ENCODE measurements around the gene MS4A15.
"Not testable (repeated sequence)": the region's sequence is repeated elsewhere in the genome, so short reads cannot be mapped to it uniquely, and the experiment has no call there.

MS4A15 gene

DNA sequence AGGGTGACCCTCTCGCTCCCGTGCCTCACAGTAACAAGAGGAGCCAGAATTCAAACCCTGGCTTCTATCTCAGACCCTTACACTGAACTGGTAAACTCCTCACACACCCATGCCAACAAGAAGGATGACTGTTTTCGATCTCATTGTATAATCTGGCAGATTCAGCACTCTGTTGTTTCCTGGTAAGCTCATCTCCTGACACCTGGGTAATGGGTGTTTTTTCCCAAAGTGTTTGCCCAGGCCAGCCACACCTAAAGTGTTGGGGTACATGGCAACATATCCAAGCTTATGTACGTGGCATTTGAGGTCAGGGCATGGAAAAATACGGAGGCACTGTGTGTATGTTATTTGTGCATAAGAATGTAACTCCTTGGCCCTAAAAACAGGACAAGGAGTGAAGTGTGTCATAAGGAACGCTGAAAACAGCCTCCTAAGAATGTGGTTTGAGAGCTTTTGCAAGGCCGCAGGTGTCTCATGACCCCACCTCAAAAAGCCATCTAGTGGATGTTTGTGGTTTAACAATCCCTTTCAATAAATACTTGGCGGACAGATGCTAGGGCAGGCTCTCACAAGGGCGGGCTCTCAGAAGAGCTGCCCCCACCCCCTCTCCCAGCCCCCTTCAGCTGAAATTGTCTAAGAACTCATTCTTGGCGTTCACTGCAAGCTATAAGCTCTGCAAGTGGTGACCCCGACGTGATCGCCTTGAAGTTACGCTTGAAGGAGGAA lies at the start of gene MS4A15:
Gene MS4A15 (plus strand): TSS at position 561 of the 726 bp plus-strand sequence. CDS start 6,867 bp downstream, outside the sequence.
- no peak for DNase-seq

DNA sequence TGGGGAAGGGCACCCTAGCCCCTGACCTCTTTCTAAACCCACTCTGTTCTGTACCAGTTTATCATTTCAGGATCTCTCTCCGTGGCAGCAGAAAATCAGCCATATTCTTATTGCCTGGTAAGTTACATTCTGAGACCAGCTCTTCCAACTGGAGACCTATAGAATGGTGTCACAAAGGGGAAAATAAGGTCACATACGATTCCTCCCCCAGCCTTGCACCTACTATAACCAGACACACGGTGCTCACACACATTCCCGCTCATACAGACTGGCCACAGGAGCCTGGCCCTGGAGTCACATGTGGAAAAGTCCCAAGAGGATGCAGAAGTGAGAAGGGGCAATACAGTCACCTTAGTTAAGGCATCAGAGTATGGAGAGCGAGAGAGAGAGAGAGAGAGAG lies 49.7 kb upstream of the MS4A15 start:
- DNase-seq, result no peak

- DNase-seq, result no peak
Measured at GRCh38 chr11:60710482-60710881, 46.2 kb upstream of the MS4A15 start.

GRCh38 chr11:60711276-60711675 lies 45.4 kb upstream of the MS4A15 start:
- no peak for DNase-seq

- DNase-seq, result not testable (repeated sequence)
Measured at GRCh38 chr11:60713423-60713822, 43.2 kb upstream of the MS4A15 start.

DNA sequence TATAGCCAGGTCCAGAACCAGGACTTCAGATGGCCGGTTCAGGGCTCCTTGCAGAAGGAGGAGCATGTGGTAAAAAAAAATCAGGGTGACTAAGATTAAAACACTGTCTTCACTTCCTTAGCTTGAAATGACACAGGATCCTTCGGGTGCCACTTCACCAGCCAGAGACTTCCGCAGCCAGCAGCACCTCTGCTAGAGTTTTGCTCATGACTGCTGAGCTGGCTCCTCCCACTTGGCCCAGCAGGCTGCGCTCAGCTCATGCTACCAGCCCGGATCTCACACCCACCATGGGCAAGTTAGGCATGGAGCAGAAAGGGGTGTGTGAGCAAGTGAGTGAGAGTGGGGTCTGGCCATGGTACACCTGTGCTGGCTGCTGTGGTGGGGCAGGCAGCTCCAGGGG lies 38.7 kb upstream of the MS4A15 start:
- DNase-seq, result no peak

GRCh38 chr11:60718524-60719316 lies 37.9 kb upstream of the MS4A15 start:
- no peak for DNase-seq

GRCh38 chr11:60719391-60719790 lies 37.3 kb upstream of the MS4A15 start:
- DNase-seq, result no peak

DNA sequence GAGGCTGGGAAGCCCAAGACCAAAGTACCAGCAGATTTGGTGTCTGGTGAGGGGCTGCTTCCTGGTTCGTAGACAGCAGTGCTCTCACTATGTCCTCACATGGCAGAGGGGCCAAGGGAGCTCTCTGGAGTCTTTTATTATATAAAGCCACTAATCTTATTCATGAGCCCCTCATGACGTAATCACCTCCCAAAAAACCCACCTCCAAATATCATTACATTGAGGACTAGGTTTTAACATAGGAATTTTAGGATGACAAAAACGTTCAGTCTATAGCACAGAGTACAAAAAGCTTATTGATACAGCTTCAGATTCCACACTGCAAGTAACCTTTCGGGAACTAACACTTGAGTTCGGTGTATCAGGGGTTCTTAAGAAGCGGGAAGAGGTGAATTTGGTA lies 36.2 kb upstream of the MS4A15 start:
- DNase-seq, result no peak

- DNase-seq, result no peak
Measured at GRCh38 chr11:60724420-60724819, 32.2 kb upstream of the MS4A15 start, which contains the start of gene MS4A18. MS4A18 (plus strand) TSS chr11:60724720.

- no peak for DNase-seq
Measured at GRCh38 chr11:60725592-60725991, 31.1 kb upstream of the MS4A15 start.

- DNase-seq, result no peak
Measured at GRCh38 chr11:60731586-60731985, 25.1 kb upstream of the MS4A15 start.

DNA sequence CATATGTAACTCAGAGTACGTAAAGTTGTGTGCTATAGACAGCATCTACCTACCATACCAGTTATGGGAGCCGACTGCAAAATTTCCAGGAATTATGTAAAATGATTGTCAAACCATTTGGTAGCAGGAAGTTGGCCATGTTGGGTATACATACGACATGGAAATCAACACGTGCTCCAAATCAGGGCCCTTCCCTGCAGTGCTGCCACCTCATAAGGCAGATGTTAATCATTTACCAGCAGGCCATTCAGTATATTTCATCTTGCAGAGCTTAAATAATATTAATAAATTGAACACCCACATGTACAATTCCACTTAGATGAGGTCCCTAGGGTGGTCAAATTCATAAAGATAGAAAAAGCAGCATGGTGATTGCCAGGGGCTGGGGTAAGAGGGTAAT lies 22.4 kb upstream of the MS4A15 start:
- no peak for DNase-seq

GRCh38 chr11:60739114-60739513 lies 17.6 kb upstream of the MS4A15 start:
- DNase-seq, result no peak

GRCh38 chr11:60740573-60740972 lies 16.1 kb upstream of the MS4A15 start:
- no peak for DNase-seq

DNA sequence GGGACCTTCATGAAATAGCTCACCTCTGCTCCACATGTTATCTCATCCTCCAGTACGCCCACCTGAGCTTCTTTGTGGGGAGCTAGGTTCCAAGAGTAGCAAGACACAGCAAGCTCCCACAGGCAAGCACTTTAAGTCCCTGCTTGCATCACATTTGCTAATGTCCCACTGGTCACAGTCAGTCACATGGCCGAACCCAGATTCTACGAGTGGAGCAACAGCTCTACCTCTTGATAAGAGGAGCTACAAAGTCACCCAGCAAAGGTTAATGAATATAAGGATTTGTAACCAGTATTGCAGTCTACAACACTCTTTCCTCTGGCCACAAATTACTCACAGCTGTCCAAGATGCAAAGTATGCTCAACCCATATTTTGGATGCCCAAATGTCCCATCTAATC lies 15.2 kb upstream of the MS4A15 start:
- no peak for DNase-seq

DNA sequence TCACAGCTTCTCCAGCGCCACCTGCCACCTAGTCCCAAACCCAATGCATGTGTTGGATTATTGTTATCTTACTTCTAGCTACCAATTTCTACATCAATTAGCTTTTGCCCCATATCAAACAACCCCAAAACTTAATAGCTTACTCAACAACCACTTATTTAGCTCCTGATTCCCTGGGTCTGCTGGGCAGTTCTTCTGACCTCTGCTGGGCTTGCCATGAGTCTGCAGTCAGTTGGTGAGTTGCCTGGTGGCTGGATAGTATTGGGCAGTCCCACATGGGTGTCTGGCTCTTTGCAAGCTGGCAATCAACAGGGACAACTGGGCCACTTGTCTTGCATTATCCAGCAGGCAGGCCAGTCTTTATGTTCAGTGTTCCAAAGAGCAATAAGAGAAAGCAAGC lies 13.6 kb upstream of the MS4A15 start:
- no peak for DNase-seq

GRCh38 chr11:60744114-60744513 lies 12.6 kb upstream of the MS4A15 start:
- DNase-seq, result no peak

DNA sequence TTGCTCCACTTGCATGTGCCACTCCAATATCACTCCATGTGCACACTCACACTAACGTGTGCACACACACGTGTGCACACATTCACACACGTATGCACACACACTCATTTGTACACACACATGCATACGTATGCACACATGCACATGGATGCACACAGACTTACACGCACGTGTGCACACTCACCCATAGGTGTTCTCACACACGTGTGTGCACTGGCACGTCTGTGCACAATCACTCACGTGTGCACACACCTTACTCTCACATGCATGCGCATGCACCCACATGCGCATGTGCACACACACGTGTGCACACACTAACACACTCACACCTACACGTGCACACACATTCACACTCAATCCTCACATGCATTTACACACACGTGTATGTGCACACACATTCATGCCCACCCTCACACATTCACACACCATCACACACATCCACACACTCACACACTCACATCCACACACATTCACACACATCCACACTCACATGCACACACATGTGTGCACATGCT lies 9.3 kb upstream of the MS4A15 start:
- DNase-seq, result no peak

DNA sequence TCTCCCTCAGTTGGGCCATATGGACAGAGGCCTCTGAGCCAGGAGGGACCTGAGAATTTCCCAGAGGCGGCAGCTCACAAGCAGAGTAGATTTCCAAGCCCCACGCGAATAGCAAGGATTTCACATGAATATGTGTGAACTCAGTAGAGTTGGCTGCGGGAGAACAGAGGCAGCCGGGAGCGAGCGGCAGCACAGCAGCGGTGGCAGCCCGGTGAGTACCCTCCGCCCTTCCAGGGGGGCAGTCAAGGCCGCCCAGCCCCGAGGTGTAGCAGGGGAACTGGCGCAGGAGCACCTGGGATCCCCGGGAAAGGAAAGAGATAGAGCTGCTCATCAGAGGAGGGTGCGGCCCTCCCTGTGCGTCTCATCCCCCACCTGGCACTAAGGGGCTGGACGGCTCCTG lies 8.4 kb upstream of the MS4A15 start:
- no peak for DNase-seq

GRCh38 chr11:60748821-60749220 lies 7.8 kb upstream of the MS4A15 start:
- DNase-seq, result no peak

DNA sequence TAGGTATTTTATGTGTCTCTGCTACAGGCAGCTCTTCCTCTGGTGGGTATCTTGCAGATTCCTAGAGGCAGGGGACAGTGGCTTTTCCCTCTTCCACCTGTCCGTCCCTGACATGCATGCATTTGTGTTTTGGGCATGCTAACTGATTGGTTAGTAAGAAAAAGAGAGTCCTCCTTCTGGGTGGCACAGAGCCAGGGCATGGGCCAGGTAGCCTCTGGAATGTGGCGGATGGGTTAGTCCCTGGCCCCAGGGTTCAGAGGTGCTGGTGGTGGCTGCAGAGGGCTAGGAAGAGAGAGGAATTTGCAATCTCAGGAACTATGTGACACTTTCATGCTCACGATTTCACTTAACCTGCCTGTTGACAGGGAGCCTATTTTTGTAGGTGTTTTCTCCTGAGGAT lies 5.8 kb upstream of the MS4A15 start:
- no peak for DNase-seq

DNA sequence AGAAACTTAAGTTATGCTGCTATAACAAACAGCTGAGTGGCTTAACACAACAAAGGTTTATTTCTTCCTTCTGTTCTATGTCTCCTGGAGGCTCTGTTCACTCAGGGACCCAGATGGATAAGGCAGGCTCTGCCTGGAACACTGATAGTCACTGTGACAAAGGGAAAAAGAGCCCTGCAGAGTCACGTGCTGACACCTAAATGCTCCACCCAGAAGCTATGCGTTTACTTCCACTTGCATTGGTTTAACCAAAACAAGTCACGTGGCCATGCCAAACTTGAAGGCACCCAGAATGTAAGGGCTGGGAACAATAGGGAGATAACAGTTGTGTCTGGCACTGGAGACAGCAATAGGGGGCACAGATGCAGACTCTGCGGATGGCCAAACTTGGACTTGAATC lies 3.4 kb upstream of the MS4A15 start:
- no peak for DNase-seq

- DNase-seq, result no peak
Measured at GRCh38 chr11:60754887-60755286, 1.8 kb upstream of the MS4A15 start.

Data from stimulated activated CD4-positive, alpha-beta T cell treated with anti-CD3 and anti-CD28 coated beads, Interleukin-4, amount 100 ng/mL, for 4 hours (primary cell).